ENCODE results near the gene PIWIL4. TPM values are rescaled to one million over a fixed set of nuclear protein-coding genes. Genes with fewer than 3 reads are reported as not detected.

The PIWIL4 gene
- total and polyA plus RNA-seq, 9 of the 15 experiments (the other 6 are each of a cell fraction or from before 2014, with no cell fraction given) = 6.3 to 17.0 (median 10.8) TPM

- Histone ChIP-seq H4K20me1 (replicated peaks; ENCODE audit: control insufficient read depth, insufficient read depth, low read length) (no peaks in the 10 kb centered on the region), H3K27ac (ENCODE audit: extremely low read depth, low read depth, low read length) (peak overlapping the region; percentile 47; the same call in 2 of the 3 replicates), H2AFZ (ENCODE audit: low read depth, low read length) (peak overlapping the region; percentile 72), H3K4me1 (replicated peaks in 1 of 2; ENCODE audit: control insufficient read depth in 2 of 2, insufficient read depth in 2 of 2, low read length in 2 of 2) (peaks cover 0 to 34% of the 10 kb centered on the region in 2 experiments; a peak in 4 of 5 replicates), H3K4me3 (no peak overlapping the region), H3K9ac (ENCODE audit: insufficient read depth in 1 of 2, low read depth in 2 of 2, low read length in 2 of 2) (0 out of 4 replicates have a peak overlapping the region, but pooled peaks of 1 of the 2 experiments have one; percentile 13), H3K9me1 (ENCODE audit: control insufficient read depth, insufficient read depth, low read length) (no peaks in the 10 kb centered on the region), H3K4me2 (ENCODE audit: insufficient read depth, low read length) (no peak overlapping the region), H3K36me3 (ENCODE audit: control insufficient read depth, insufficient read depth, low read length) (no peaks in the 10 kb centered on the region), H3K79me2 (ENCODE audit: control insufficient read depth, insufficient read depth, low read length) (peaks cover 4% of the 10 kb centered on the region; the same call in 2 of the 3 replicates), H3K9me3 (replicated peaks; ENCODE audit: control insufficient read depth, insufficient read depth, low read depth, low read length) (no peaks in the 10 kb centered on the region), H3K27me3 (ENCODE audit: control insufficient read depth in 2 of 2, insufficient read depth in 2 of 2, low read length in 2 of 2) (no peaks in the 10 kb centered on the region)
- FAIRE-seq (no peak), DNase-seq (ENCODE audit: extremely low read depth in 1 of 4, low spot score in 3 of 4) (peak in 1 of 4 experiments; percentile 59), ATAC-seq (peak; percentile 46)
- no TSS peak for BruUV-seq (replicated peaks)
- ChIA-PET CTCF (ENCODE audit: low intra/inter-chr PET ratio) (no interaction called here), POLR2A (interaction anchor here (0.6 kb wide), 1 partner anchor 102 kb away, joined by 3 read pairs; no protein-coding TSS in a partner anchor)
- 7% methylated on average over 2 of the region's 2 CpGs for WGBS (ENCODE audit: insufficient coverage, low coverage, missing lambda C conversion rate)
- intact Hi-C loops (cut with micrococcal nuclease) = loop anchor here (5.0 kb wide), 1 partner anchor 96 kb away; no protein-coding TSS in a partner anchor
- in situ Hi-C loops (cut with MboI) = no loop called here
- TF ChIP-seq ATF3 (IDR thresholded peaks at IDR 0.05) (0 out of 2 replicates have a peak, but pooled peaks have one; percentile 8), ATF3 (CRISPR knock-in tag; conservative IDR thresholded peaks at IDR 0.05) (no peak), ZNF766 (CRISPR knock-in tag; conservative IDR thresholded peaks at IDR 0.05) (no peak), CTCFL (IDR thresholded peaks at IDR 0.05; ENCODE audit: borderline replicate concordance, insufficient read depth, low read depth, low read length, poor library complexity, severe bottlenecking) (no peak), CC2D1A (IDR thresholded peaks at IDR 0.05) (no peak), ZNF445 (CRISPR knock-in tag; IDR thresholded peaks at IDR 0.05; ENCODE audit: low read depth) (no peak), TEAD4 (IDR thresholded peaks at IDR 0.05; ENCODE audit: low read length) (peak; percentile 41; the same call in 1 of the 2 replicates), TEAD4 (CRISPR knock-in tag; IDR thresholded peaks at IDR 0.05; ENCODE audit: borderline replicate concordance) (no peak), NCOR1 (IDR thresholded peaks at IDR 0.05) (0 out of 2 replicates have a peak, but pooled peaks have one; percentile 6), ZNF124 (CRISPR knock-in tag; IDR thresholded peaks at IDR 0.05) (no peak), E2F4 (CRISPR knock-in tag; IDR thresholded peaks at IDR 0.05; ENCODE audit: low read depth) (no peak), TAL1 (IDR thresholded peaks at IDR 0.05) (peak; percentile 19; the same call in 1 of the 2 replicates), PREB (CRISPR knock-in tag; IDR thresholded peaks at IDR 0.05) (no peak), PKNOX1 (IDR thresholded peaks at IDR 0.05) (peak; percentile 25; the same call in 1 of the 2 replicates), HMG20A (CRISPR knock-in tag; conservative IDR thresholded peaks at IDR 0.05) (no peak), ZNF561 (CRISPR knock-in tag; conservative IDR thresholded peaks at IDR 0.05) (no peak)
Measured at GRCh38 chr11:94636388-94636949, 69.3 kb downstream of the PIWIL4 start.
